Heart left ventricle (tissue), 16 donors: ENCODE results near the gene FAM168B. TPM values are rescaled to one million over a fixed set of nuclear protein-coding genes. Genes with fewer than 3 reads are reported as not detected.
"Not testable (repeated sequence)": the region's sequence is repeated elsewhere in the genome, so short reads cannot be mapped to it uniquely, and the experiment has no call there.

ENCODE experiments used
- ATAC-seq, 4 donors: fragments of 200-7000 bp; cut with Tn5 transposase; one replicate each; pipeline ENCODE4 v1.9.1; 2020 to 2022; ENCODE audit warnings: moderate library complexity in 4 of 4, mild to moderate bottlenecking in 3 of 4, moderate number of reproducible peaks in 1 of 4
- DNase-seq, 5 donors: peaks; one replicate each; pipeline ENCODE4 v3.0.0-alpha.2; 2020
- H3K27ac ChIP-seq, 12 donors: fragments of 200-600 bp; sonication (generic) in 4 of 12; one replicate each; pipeline versions ENCODE4 v1.5.0 to v1.8.0; 2016 to 2022; ENCODE audit warnings: mild to moderate bottlenecking in 2 of 12
- H3K27me3 ChIP-seq, 9 donors: fragments of 200-600 bp; sonication (generic) in 2 of 9; one replicate each; pipeline versions ENCODE4 v1.5.1 to v1.8.0; 2016 to 2022; ENCODE audit warnings: mild to moderate bottlenecking in 3 of 9
- H3K36me3 ChIP-seq, 9 donors: fragments of 200-600 bp; sonication (generic) in 2 of 9; one replicate each; pipeline versions ENCODE4 v1.5.0 to v1.8.0; 2018 to 2022; ENCODE audit warnings: mild to moderate bottlenecking in 2 of 9
- H3K4me1 ChIP-seq, 12 donors: fragments of 200-600 bp; sonication (generic) in 4 of 12; one replicate each; pipeline versions ENCODE4 v1.5.0 to v1.8.0; 2016 to 2022; ENCODE audit warnings: mild to moderate bottlenecking in 3 of 12
- H3K4me3 ChIP-seq, 12 donors: fragments of 200-600 bp; sonication (generic) in 4 of 12; one replicate each; pipeline versions ENCODE4 v1.5.0 to v1.8.0; 2017 to 2022; ENCODE audit warnings: mild to moderate bottlenecking in 9 of 12, moderate library complexity in 4 of 12
- H3K9me3 ChIP-seq, 12 donors: fragments of 200-600 bp; sonication (generic) in 4 of 12; one replicate each; pipeline versions ENCODE4 v1.5.0 to v1.8.0; 2016 to 2022; ENCODE audit warnings: mild to moderate bottlenecking in 1 of 12
- CTCF ChIP-seq, 12 donors: fragments of 200-600 bp; sonication (generic) in 4 of 12; IDR thresholded peaks; one replicate each; pipeline versions ENCODE4 v1.5.0 to v1.8.0; 2018 to 2022; ENCODE audit warnings: antibody characterized with exemption in 12 of 12, mild to moderate bottlenecking in 5 of 12
- POLR2A ChIP-seq, 2 donors: fragments of 450-650 bp; IDR thresholded peaks; one replicate each; pipeline ENCODE4 v1.6.1; 2017; ENCODE audit warnings: antibody characterized with exemption in 2 of 2, mild to moderate bottlenecking in 2 of 2, moderate library complexity in 2 of 2
- WGBS, 4 donors: extraction: QIAGEN DNeasy Blood & Tissue Kit in 2 of 4; methylation state at CpG; one replicate each; pipeline versions ENCODE4 v1.1.5 to v1.1.7; 2013 to 2018; 5-methylcytosine and 5-hydroxymethylcytosine counted together
- intact Hi-C, 10 donors: fragments of 100-400 bp; cut with DNase I; formaldehyde crosslinking; loops; one replicate each; pipeline versions ENCODE4 v1.11.1 to v1.14.2; 2022
- polyA plus RNA-seq, 2 donors: library from polyadenylated mRNA; stranded (reverse); fragments of 200-250 nt; gene quantifications; one replicate each; pipeline ENCODE4 v1.2.3, GENCODE V29; 2013
- total RNA-seq, 9 donors: library from RNA; depleted of rRNA in 2 of 9; stranded (reverse); fragments of >200 nt in 2 of 9; fragmentation: NEBNext Ultra II Directional in 3 of 9; extraction: Animal tissue kit (Norgen Biotek cat#: 25700) in 3 of 9; gene quantifications; one replicate each; pipeline versions ENCODE4 v1.1.0 to v1.2.4, GENCODE V29; 2016 to 2023
- donor health status: ischemic (EF 13 %, LVEDD 7.1; RV severe dilation, severe dysfunction).
- donor health status: healthy with polysubstance abuse.
- donor health status: DM: no; HTN: yes; CAD: no.
- donor health status: DM: no; HTN: no; CAD: no.
- donor health status: ischemic (EF 25% LVEDD 6.9; RV normal size, moderate dysfunction).
- donor health status: ischemic (EF 25% LVEDD 5.7; RV mildly dilated, moderate dysfunction).
- donor health status: healthy.
- donor health status: DM: yes; HTN: yes; CAD: no.
- donor health status: ischemic (EF 35%, LVEDD 5.7; RV mildly dilated, moderate dysfunction).
- donor health status: nonischemic (EF 11% LVEDD 7.7; RV severe dilation, severe dysfunction).
- donor health status: DM: yes; HTN: yes; CAD: no.
- donor health status: PGD.
- donor health status: ischemic (EF 29% LVEDD 5.4; RV normal size, mild dysfunction).
- donor health status: nonischemic (EF 23%, LVEDD 6.1; RV moderate dilation, normal function).

Gene FAM168B
- total and polyA plus RNA-seq, 11 donors: 23.0 to 174 (median 86.9) TPM

GRCh38 chr2:131077966-131078365, 15.3 kb downstream of the FAM168B start:
- no peak for ATAC-seq
- H3K36me3 ChIP-seq: peaks cover 4 to 95% (median 87%) of the 10 kb centered on the region in 9 donors

GRCh38 chr2:131077182-131077846, 15.9 kb downstream of the FAM168B start:
- H3K27ac ChIP-seq: no peak overlapping the region
- TF ChIP-seq CTCF (IDR thresholded peaks at IDR 0.05) (no peak), POLR2A (IDR thresholded peaks at IDR 0.05) (no peak)
- intact Hi-C loops: no loop called here
- ATAC-seq (peak in 3 of 4 donors; percentile 27 to 28 (median 27)), DNase-seq (no peak)
- H3K36me3 ChIP-seq: peaks cover 4 to 98% (median 87%) of the 10 kb centered on the region in 9 donors
- H3K9me3 ChIP-seq: no peaks in the 10 kb centered on the region
- H3K4me1 ChIP-seq: peaks cover 0 to 63% (median 31%) of the 10 kb centered on the region in 12 donors
- no peaks in the 10 kb centered on the region for H3K27me3 ChIP-seq
- no peak overlapping the region for H3K4me3 ChIP-seq
- WGBS, 4 donors: 66 to 81% (median 76%) methylated on average over 11 of the region's 11 CpGs

More at GRCh38 chr2:131077966-131078365, 15.3 kb downstream of the FAM168B start:
- Histone ChIP-seq H3K27ac (no peak overlapping the region), H3K27me3 (no peaks in the 10 kb centered on the region), H3K4me1 (peaks cover 0 to 70% (median 31%) of the 10 kb centered on the region in 12 donors), H3K4me3 (no peak overlapping the region), H3K9me3 (no peaks in the 10 kb centered on the region)
- 63 to 76% (median 75%) methylated on average over 3 of the region's 3 CpGs for WGBS, 4 donors
- TF ChIP-seq CTCF (IDR thresholded peaks at IDR 0.05) (no peak), POLR2A (IDR thresholded peaks at IDR 0.05) (no peak)
- intact Hi-C loops: no loop called here
- DNase-seq: no peak

- peaks cover 0 to 57% (median 30%) of the 10 kb centered on the region in 12 donors for H3K4me1 ChIP-seq
- H3K27me3 ChIP-seq: no peaks in the 10 kb centered on the region
- TF ChIP-seq CTCF (IDR thresholded peaks at IDR 0.05) (no peak), POLR2A (IDR thresholded peaks at IDR 0.05) (no peak)
- DNase-seq: no peak
- 65 to 78% (median 73%) methylated on average over 5 of the region's 5 CpGs for WGBS, 4 donors
- no peaks in the 10 kb centered on the region for H3K9me3 ChIP-seq
- H3K4me3 ChIP-seq: no peak overlapping the region
- no peak overlapping the region for H3K27ac ChIP-seq
- peak in 3 of 4 donors; percentile 7 to 19 (median 18) for ATAC-seq
- peaks cover 4 to 98% (median 86%) of the 10 kb centered on the region in 9 donors for H3K36me3 ChIP-seq
- intact Hi-C loops: no loop called here
These were observed 16.6 kb downstream of the FAM168B start for GRCh38 chr2:131076707-131077106.

DNA sequence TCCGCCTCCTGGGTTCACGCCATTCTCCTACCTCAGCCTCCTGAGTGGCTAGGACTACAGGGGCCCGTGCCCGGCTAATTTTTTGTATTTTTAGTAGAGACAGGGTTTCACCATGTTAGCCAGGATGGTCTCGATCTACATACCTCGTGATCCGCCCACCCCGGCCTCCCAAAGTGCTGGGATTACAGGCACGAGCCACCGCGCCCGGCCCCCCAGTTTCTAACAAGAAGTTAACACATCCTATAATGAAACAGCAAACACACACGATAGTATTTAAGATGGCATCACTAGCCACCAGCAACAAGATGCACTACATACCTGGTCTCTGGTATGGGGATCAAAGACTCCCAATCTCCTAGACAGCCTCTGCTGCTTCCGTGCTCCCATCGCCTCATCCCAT, 17.7 kb downstream of the FAM168B start:
- H3K27me3 ChIP-seq, H3K27ac ChIP-seq, ATAC-seq, DNase-seq, H3K4me3 ChIP-seq, intact Hi-C loops, H3K9me3 ChIP-seq: not testable (repeated sequence)
- Histone ChIP-seq H3K36me3 (peaks cover 4 to 98% (median 86%) of the 10 kb centered on the region in 9 donors), H3K4me1 (peaks cover 0 to 50% (median 27%) of the 10 kb centered on the region in 12 donors)
- 90 to 98% (median 95%) methylated on average over 15 of the region's 15 CpGs for WGBS, 4 donors

DNA sequence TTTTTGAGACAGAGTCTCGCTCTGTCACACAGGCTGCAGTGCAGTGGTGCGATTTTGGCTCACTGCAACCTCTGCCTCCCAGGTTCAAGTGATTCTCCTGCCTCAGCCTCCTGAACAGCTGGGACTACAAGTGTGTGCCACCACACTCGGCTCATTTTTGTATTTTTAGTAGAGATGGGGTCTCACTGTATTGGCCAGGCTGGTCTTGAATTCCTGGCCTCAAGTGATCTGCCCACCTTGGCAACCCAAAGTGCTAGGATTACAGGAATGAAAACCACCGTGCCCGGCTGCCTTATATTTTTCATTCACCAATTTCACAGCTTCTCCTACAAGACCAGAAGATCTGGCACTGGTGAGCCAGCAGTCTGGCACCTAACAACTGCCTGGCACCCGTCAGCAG, 25.1 kb downstream of the FAM168B start:
- H3K27ac ChIP-seq, H3K27me3 ChIP-seq, ATAC-seq, intact Hi-C loops, H3K4me3 ChIP-seq, DNase-seq, H3K9me3 ChIP-seq: not testable (repeated sequence)
- Histone ChIP-seq H3K4me1 (peaks cover 0 to 35% (median 20%) of the 10 kb centered on the region in 12 donors), H3K36me3 (peaks cover 0 to 87% (median 52%) of the 10 kb centered on the region in 9 donors)
- 93 to 96% (median 96%) methylated on average over 6 of the region's 6 CpGs for WGBS, 4 donors
